Fibroblast of the conjunctiva (primary cell): ENCODE results near the gene CFAP44.
"Not testable (repeated sequence)": the region's sequence is repeated elsewhere in the genome, so short reads cannot be mapped to it uniquely, and the experiment has no call there.

Experiments
- DNase-seq: peaks from one replicate; pipeline ENCODE4 v3.0.0-alpha.2; 2010; ENCODE audit warnings: low read depth

CFAP44 gene, protein sequence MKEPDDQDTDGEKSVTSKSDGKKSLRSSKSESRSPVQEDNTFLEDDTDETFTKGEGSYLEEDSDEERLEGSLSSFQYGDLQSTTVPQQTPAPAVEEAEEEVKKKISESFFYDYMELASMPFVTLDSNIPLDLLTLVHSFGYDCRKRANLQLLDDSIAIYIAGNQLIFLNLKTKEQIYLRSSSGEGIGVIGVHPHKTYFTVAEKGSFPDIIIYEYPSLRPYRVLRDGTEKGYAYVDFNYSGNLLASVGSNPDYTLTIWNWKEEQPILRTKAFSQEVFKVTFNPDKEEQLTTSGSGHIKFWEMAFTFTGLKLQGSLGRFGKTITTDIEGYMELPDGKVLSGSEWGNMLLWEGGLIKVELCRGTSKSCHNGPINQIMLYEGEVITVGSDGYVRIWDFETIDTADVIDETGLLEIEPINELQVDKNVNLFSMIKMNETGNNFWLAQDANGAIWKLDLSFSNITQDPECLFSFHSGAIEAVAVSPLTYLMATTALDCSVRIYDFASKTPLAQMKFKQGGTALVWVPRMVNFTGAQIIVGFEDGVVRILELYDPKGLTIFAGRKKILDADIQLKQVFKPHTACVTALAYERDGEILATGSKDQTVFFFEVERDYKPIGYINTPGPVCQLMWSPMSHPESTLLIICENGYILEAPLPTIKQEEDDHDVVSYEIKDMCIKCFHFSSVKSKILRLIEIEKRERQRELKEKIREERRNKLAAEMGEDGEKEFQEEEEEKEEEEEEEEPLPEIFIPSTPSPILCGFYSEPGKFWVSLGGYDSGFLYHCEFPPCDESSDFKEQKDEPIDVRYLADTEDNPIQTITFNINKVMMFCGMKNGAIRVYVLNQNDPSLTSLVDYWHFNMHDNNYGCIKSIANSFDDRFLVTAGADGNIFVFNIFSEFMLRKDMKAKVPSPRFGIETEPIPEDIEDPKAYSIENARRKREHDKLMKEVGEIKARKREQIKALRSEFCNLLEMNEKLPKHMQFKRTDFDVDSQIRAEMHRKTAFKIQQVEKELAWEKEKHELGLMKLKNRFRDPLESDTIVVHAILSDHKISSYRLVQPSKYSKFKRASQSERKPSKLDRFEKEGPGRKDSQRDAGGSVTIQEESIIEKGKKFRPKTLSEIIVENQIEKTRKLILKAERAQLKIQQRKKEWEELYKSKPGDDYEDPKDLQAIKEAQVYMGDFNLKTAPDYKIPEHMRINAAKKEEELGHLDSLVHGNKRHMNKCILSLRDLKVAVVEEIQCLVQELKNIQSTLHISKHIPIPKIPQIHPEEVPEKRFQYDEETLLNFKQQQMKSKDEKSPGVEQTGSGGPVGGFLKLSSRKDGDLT (N-terminal part only)

DNA sequence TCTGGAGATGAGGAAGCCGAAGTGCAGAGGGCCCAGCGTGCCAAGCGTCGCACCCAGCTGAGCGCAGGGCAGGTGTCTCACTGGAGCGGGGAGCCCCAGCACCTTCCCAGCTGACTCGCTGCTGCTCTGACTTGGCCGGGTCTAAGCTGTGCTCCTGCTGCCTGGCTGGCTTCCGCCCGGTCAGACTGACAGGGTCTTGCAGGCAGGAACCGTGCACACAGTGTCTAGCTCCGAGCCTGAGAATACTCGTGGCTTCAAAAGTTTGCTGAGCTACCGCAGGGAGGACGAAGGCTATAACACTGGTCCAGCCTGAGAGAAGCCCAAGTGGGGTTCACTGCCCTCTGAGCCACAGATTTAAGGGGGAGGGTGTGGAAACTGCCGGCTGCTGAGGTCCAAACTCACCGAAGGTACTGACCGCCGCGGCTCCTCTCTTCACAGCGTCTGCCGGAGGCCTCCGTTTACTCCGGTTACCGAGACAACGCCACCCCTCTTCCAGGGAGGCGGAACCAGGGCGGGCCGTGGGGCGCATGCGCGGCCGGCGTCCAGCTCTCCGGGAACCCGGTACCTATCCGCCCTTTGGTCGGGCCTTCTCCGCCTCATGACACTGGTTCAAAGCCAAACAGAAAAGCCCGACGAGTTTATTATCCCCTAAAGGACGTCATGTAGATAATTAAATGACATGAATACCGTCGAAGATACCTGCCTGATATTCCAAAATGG, at the start of gene CFAP44:
CFAP44 (minus strand) TSS at position 443 of the 720 bp plus-strand sequence. CDS start 7,829 bp downstream, outside the sequence.
- peak; percentile 65 for DNase-seq

GRCh38 chr3:113485161-113485609, 43.9 kb upstream of the CFAP44 start:
- DNase-seq: no peak

GRCh38 chr3:113468539-113468938, 27.2 kb upstream of the CFAP44 start:
- peak; percentile 2 for DNase-seq

- DNase-seq: no peak
These were observed 20.2 kb upstream of the CFAP44 start for GRCh38 chr3:113461488-113461887.

- DNase-seq: not testable (repeated sequence)
These were observed 17.3 kb upstream of the CFAP44 start for GRCh38 chr3:113458554-113458953.

GRCh38 chr3:113455446-113455845, 14.2 kb upstream of the CFAP44 start:
- DNase-seq: no peak

DNA sequence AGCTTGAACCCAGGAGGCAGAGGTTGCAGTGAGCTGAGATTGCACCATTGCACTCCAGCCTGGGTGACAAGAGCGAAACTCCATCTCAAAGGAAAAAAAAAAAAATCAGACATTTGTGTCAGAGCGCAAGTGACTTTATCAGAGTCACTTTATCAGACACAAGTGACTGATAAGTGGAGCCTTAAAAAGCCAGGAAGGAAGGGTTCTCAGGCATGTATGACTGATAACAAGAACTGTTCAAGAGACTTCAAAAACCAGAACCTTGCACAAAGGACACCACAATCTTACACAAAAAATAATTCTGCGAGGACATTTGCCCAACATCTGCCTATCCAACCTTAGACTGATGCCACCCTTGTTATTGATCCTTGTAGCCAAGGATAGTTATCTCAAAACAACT, 13.3 kb upstream of the CFAP44 start:
- no peak for DNase-seq

- no peak for DNase-seq
These were observed 12.8 kb upstream of the CFAP44 start for GRCh38 chr3:113454057-113454456.

- DNase-seq: no peak
These were observed 9.6 kb upstream of the CFAP44 start for GRCh38 chr3:113450911-113451310.

DNA sequence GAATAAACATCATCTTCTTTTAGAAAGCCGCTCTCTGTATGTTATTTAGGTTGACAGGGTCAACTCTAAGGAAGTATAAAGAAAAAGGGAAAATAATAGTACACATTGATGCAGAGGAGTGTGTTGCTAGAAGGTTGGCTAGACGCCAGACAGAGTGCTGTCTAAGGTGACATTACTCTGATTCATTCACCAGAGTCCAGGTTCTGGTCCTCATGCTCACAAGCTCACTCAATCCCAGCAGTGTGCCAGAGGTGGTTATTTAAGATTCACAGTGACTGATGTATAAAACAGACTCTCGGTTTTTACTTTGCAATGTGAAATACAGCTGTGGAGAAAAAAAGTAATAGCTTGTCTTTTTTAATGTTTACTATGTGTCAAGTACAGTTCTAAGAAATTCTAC, 1.7 kb downstream of the CFAP44 start:
- no peak for DNase-seq

DNA sequence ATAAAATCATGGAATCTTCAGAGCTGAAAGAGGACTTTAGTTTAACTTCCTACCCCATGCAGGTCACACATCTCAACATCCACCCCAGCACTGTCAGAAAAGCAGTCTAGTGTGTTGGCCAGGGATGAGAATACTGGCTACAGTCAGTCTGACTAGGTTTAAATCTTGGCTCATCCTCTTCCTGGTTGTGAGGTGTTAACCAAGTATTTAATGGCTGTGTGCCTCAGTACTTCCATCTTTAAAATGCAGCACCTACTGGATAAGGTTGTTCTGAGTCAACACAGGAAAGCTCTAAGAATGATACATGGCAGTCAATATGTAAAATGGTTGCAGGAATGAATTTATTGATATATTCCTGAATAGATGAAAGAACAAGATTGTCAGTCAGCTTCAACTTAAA, 3.1 kb downstream of the CFAP44 start:
- DNase-seq: no peak

DNA sequence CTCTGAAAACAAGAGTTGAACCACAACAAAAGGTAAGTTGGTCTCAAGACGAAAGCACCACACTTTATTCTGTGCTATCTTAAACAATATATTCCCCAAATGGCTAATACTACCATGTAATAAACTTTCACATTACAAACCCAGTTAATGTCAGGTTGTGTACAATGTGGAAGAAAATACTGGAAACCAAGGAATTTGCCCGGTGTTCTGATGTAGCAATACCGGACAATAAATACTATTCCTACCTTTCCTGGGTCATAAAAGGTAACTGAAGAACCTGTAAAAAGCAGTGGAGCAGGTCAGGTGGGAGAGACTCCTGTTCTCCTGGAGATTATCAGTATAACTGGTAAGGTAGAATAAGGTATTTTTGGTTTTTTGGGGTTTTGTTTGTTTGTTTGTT, 3.9 kb downstream of the CFAP44 start:
- no peak for DNase-seq

DNA sequence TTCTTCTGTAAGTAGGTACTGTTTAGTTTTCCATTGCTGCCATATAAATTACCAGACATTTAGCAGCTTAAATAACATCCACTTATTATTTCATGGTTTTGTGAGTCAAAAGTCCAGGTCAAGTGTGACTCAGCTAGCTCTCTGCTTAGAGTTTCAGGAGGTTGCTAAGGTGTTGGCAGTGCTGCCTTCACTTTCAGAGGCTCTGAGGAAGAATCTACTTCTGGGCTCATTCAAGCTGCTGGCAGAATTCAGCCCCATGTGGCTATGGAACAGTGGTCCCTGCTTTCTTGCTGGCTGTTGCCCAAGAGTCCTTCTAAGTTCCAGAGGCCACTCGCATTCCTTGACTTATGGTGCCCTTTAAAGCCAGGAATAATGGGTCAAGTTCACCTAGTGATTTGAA, 4.5 kb downstream of the CFAP44 start:
- peak; percentile 34 for DNase-seq

GRCh38 chr3:113431811-113432210, 9.5 kb downstream of the CFAP44 start:
- DNase-seq: no peak

GRCh38 chr3:113428581-113428980, 12.7 kb downstream of the CFAP44 start:
- no peak for DNase-seq

- DNase-seq: no peak
These were observed 17.6 kb downstream of the CFAP44 start for GRCh38 chr3:113423699-113424098.

GRCh38 chr3:113421082-113421481, 20.2 kb downstream of the CFAP44 start:
- DNase-seq: no peak

GRCh38 chr3:113409676-113410075, 31.6 kb downstream of the CFAP44 start:
- DNase-seq: no peak

DNA sequence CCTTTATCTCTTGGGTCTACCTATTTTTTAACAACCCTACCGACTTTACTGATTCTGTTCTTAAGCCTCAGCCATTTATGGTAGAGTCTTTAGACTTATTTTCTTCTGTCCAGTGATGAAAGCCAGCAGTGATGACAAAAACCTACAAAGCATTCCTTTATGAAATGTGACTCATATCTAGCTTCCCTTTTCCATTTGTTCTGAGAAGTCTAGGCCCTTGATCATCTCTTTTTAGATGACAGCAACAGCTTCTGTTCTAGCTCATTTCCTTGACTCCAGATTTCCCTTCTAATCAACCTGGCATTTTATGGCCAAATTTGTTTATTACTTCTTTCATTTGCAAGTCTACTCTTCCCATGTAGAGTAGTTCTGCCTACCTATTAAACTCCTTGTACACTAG, 36.1 kb downstream of the CFAP44 start:
- no peak for DNase-seq

DNA sequence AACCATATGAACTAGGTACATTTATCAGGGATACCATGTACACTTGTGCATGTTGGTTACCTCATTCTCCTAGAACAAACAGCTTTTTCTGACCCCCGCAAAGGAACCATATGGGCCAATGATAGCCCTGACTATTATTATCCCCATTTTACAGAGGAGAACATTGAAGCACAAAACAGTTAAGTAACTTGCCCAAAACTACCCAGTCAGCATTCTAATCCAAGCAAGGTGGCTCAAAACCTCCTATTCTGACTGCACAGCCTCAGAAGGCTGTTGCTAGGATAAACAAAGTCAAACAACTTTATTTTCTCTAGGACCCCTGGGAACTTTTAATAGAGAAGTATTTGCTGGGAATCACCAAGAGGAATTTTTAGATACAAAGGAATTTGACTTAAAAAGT, 36.7 kb downstream of the CFAP44 start:
- no peak for DNase-seq
